ENCODE measurements around the gene PSEN2. TPM values are rescaled to one million over a fixed set of nuclear protein-coding genes. Genes with fewer than 3 reads are reported as not detected.

The PSEN2 gene
- total and polyA plus RNA-seq, 9 of the 15 experiments (the other 6 are each of a cell fraction or from before 2014, with no cell fraction given) = 2.3 to 21.5 (median 13.7) TPM

DNA sequence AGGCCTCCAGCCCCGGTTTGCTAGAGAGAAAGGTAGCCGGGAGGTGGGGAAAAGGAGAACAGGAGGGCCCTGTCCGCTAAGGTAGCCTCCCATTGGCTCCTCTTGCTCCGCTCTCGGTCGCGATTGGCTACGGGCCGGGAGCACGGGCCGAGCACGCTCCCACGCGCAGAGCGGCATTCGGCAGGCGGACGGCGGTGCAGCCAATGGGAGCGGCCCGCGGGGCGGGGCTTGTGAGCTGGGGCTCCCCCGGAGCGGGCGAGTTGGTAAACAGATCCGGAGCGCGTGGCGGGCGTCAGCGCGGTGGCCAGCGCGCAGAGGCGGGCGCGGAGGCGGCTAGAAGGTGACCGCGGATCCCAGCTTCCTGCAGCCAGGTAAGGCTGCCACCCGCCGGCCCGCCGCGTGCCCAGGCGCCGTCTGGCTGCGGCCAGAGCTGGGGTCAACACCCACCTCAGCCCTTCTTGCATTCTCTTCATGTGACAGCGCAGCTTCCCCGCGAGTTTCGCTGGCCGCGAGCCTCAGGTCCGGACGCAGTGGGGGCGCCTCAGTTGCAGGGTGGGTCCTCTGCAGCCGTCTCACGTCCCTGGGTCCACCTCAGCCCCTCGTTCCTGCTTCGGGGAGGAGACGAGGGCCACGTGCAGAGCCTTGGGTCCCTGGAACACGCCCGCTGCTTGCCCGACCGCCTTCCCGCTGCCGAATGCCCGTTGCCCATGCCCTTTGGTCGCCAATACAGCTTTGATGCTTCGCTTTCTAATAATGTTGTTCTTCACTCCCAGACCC is 69.8 kb downstream of the PSEN2 start, which contains the start of gene COQ8A (continued):
- TF ChIP-seq HDGF (IDR thresholded peaks at IDR 0.05) = no peak
- TF ChIP-seq ZEB2 (IDR thresholded peaks at IDR 0.05) = 0 out of 2 replicates have a peak, but pooled peaks have one; percentile 39
- TF ChIP-seq MCM3 (IDR thresholded peaks at IDR 0.05) = no peak
- TF ChIP-seq NELFE (IDR thresholded peaks at IDR 0.05; ENCODE audit: insufficient read depth, insufficient read length) = no peak
- TF ChIP-seq PREB (CRISPR knock-in tag; IDR thresholded peaks at IDR 0.05) = no peak
- TF ChIP-seq, protein P1, sequence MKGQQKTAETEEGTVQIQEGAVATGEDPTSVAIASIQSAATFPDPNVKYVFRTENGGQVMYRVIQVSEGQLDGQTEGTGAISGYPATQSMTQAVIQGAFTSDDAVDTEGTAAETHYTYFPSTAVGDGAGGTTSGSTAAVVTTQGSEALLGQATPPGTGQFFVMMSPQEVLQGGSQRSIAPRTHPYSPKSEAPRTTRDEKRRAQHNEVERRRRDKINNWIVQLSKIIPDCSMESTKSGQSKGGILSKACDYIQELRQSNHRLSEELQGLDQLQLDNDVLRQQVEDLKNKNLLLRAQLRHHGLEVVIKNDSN (CRISPR knock-in tag; IDR thresholded peaks at IDR 0.05) = peak; percentile 78
- no peak for TF ChIP-seq ZHX1 (conservative IDR thresholded peaks at IDR 0.05; ENCODE audit: low read length)
- TF ChIP-seq CHCHD3 (CRISPR knock-in tag; IDR thresholded peaks at IDR 0.05) = no peak
- peak; percentile 97 for TF ChIP-seq ASH1L (IDR thresholded peaks at IDR 0.05; ENCODE audit: borderline replicate concordance, low read depth, partially characterized antibody)
- peak; percentile 18 for TF ChIP-seq SMAD1 (IDR thresholded peaks at IDR 0.05; ENCODE audit: low read depth, low read length, partially characterized antibody)
- TF ChIP-seq PHF21A (IDR thresholded peaks at IDR 0.05; ENCODE audit: borderline replicate concordance, low read depth) = no peak
- TF ChIP-seq ZZZ3 (IDR thresholded peaks at IDR 0.05) = no peak
- peak; percentile 94 for TF ChIP-seq ZNF282 (CRISPR knock-in tag; IDR thresholded peaks at IDR 0.05)
- peak; percentile 81 for TF ChIP-seq ZFX (CRISPR knock-in tag; IDR thresholded peaks at IDR 0.05)
- no peak; the same call in 1 of the 2 replicates for TF ChIP-seq RBM34 (IDR thresholded peaks at IDR 0.05; ENCODE audit: borderline replicate concordance, insufficient read depth, low read length)
- no peak for TF ChIP-seq MCM5 (IDR thresholded peaks at IDR 0.05; ENCODE audit: low read depth)
- peak in 2 of 3 experiments; percentile 5 to 49 for TF ChIP-seq YY1 (IDR thresholded peaks at IDR 0.05; ENCODE audit: borderline replicate concordance in 1 of 3, control insufficient read depth in 1 of 3, extremely low read depth in 1 of 3, insufficient read depth in 3 of 3, insufficient read length in 1 of 3, insufficient replicate concordance in 2 of 3, low read depth in 1 of 3, low read length in 2 of 3)
- TF ChIP-seq SP2 (IDR thresholded peaks at IDR 0.05; ENCODE audit: extremely low read depth, low read depth, low read length, poor library complexity, severe bottlenecking) = peak; percentile 93
- TF ChIP-seq ZBTB9 (CRISPR knock-in tag; IDR thresholded peaks at IDR 0.05) = peak; percentile 86
- no peak for TF ChIP-seq ZNF707 (CRISPR knock-in tag; conservative IDR thresholded peaks at IDR 0.05)
